Measurements from ENCODE around the gene PMEPA1. TPM values are rescaled to one million over a fixed set of nuclear protein-coding genes. Genes with fewer than 3 reads are reported as not detected.

Gene PMEPA1
- total and polyA plus RNA-seq, 2 donors (not counting 3 experiments of a cell fraction or from before 2014, with no cell fraction given): 31.6 to 33.2 TPM

GRCh38 chr20:57656821-57657534, 52.8 kb downstream of the PMEPA1 start:
- Histone ChIP-seq H3K4me2 (ENCODE audit: insufficient read depth, low read length) (no peak overlapping the region), H2AFZ (ENCODE audit: low read depth, low read length) (no peak overlapping the region), H3K9ac (replicated peaks; ENCODE audit: extremely low read depth, insufficient read depth, low read length) (no peak overlapping the region), H4K20me1 (replicated peaks; ENCODE audit: control insufficient read depth, extremely low read depth, insufficient read depth, low read length) (no peaks in the 10 kb centered on the region), H3K27me3 (ENCODE audit: control insufficient read depth in 2 of 2, insufficient read depth in 2 of 2, low read length in 2 of 2) (no peaks in the 10 kb centered on the region), H3K36me3 (ENCODE audit: control insufficient read depth in 2 of 2, extremely low read depth in 1 of 2, insufficient read depth in 2 of 2, low read length in 2 of 2) (peaks cover 2 to 21% of the 10 kb centered on the region in 2 experiments), H3K9me1 (replicated peaks; ENCODE audit: control insufficient read depth, extremely low read depth, insufficient read depth, low read length) (no peaks in the 10 kb centered on the region), H3K4me1 (ENCODE audit: control insufficient read depth, extremely low read depth, insufficient read depth, low read length) (no peaks in the 10 kb centered on the region), H3K4me3 (replicated peaks in 1 of 3; ENCODE audit: insufficient read depth in 1 of 3, low read depth in 1 of 3, low read length in 3 of 3) (no peak overlapping the region), H3K9me3 (replicated peaks; ENCODE audit: control insufficient read depth, insufficient read depth, low read length) (no peaks in the 10 kb centered on the region), H3K79me2 (ENCODE audit: control insufficient read depth, insufficient read depth, low read length) (peaks cover 8% of the 10 kb centered on the region), H3K27ac (ENCODE audit: insufficient read depth, low read depth, low read length) (no peak overlapping the region)
- TF ChIP-seq MYC (IDR thresholded peaks at IDR 0.05; ENCODE audit: low read depth, low read length): no peak
- ChIA-PET CTCF (interaction anchor here (4.5 kb wide), 1 partner anchor 430 kb away, joined by 89 read pairs; no protein-coding TSS in a partner anchor), POLR2A (no interaction called here)
- FAIRE-seq (no peak), DNase-seq (ENCODE audit: low read depth, low spot score) (no peak)
- no TSS peak for BruUV-seq (replicated peaks)
- intact Hi-C loops (cut with micrococcal nuclease) (loop anchor here (10.0 kb wide), 1 partner anchor 208 kb away; no protein-coding TSS in a partner anchor), dilution Hi-C loops (cut with MboI; ENCODE audit: extremely low pct_ligation_motif_present, low sequenced_read_pairs) (no loop called here)

- BruUV-seq (replicated peaks): no TSS peak
- Histone ChIP-seq H3K4me2 (ENCODE audit: insufficient read depth, low read length) (no peak overlapping the region), H3K9me1 (replicated peaks; ENCODE audit: control insufficient read depth, extremely low read depth, insufficient read depth, low read length) (no peaks in the 10 kb centered on the region), H3K9me3 (replicated peaks; ENCODE audit: control insufficient read depth, insufficient read depth, low read length) (no peaks in the 10 kb centered on the region), H3K79me2 (ENCODE audit: control insufficient read depth, insufficient read depth, low read length) (peaks cover 5% of the 10 kb centered on the region), H4K20me1 (replicated peaks; ENCODE audit: control insufficient read depth, extremely low read depth, insufficient read depth, low read length) (no peaks in the 10 kb centered on the region), H3K36me3 (ENCODE audit: control insufficient read depth in 2 of 2, extremely low read depth in 1 of 2, insufficient read depth in 2 of 2, low read length in 2 of 2) (peaks cover 3 to 23% of the 10 kb centered on the region in 2 experiments), H3K4me3 (replicated peaks in 1 of 3; ENCODE audit: insufficient read depth in 1 of 3, low read depth in 1 of 3, low read length in 3 of 3) (no peak overlapping the region), H3K27ac (ENCODE audit: insufficient read depth, low read depth, low read length) (no peak overlapping the region), H3K4me1 (ENCODE audit: control insufficient read depth, extremely low read depth, insufficient read depth, low read length) (no peaks in the 10 kb centered on the region), H2AFZ (ENCODE audit: low read depth, low read length) (no peak overlapping the region), H3K27me3 (ENCODE audit: control insufficient read depth in 2 of 2, insufficient read depth in 2 of 2, low read length in 2 of 2) (no peaks in the 10 kb centered on the region), H3K9ac (replicated peaks; ENCODE audit: extremely low read depth, insufficient read depth, low read length) (no peak overlapping the region)
- TF ChIP-seq MYC (IDR thresholded peaks at IDR 0.05; ENCODE audit: low read depth, low read length) (no peak), JUN (IDR thresholded peaks at IDR 0.05; ENCODE audit: borderline replicate concordance, insufficient read depth, insufficient read length, low read depth) (no peak), EZH2 (IDR thresholded peaks at IDR 0.05; ENCODE audit: borderline replicate concordance, low read depth, low read length, severe bottlenecking) (no peak), POLR2AphosphoS5 (IDR thresholded peaks at IDR 0.05; ENCODE audit: insufficient read depth, low read depth, low read length) (no peak)
- intact Hi-C loops (cut with micrococcal nuclease) (loop anchor here (10.0 kb wide), 1 partner anchor 208 kb away; no protein-coding TSS in a partner anchor), dilution Hi-C loops (cut with MboI; ENCODE audit: extremely low pct_ligation_motif_present, low sequenced_read_pairs) (no loop called here)
- ChIA-PET CTCF (interaction anchor here (1.7 to 4.5 kb wide), 3 partner anchors 32 to 524 kb away, joined by 8 to 89 read pairs (median 51); no protein-coding TSS in a partner anchor), POLR2A (no interaction called here)
- DNase-seq (ENCODE audit: low read depth, low spot score) (no peak), FAIRE-seq (no peak)
These were observed 53.5 kb downstream of the PMEPA1 start for GRCh38 chr20:57656252-57656820.

Measured in endothelial cell of umbilical vein (primary cell).